SK-N-SH (cell line): ENCODE measurements around the gene CCDC24.

Experiments
- CTCF ChIP-seq: fragments of 200-600 bp; sonication (generic); IDR thresholded peaks from 2 replicates; pipeline ENCODE4 v1.6.1; 2017; ENCODE audit warnings: antibody characterized with exemption, mild to moderate bottlenecking, moderate library complexity
- EP300 ChIP-seq, 2 experiments: IDR thresholded peaks; 2 replicates each; pipeline versions ENCODE4 v1.4.0 to v1.6.1; 2012; ENCODE audit warnings: borderline replicate concordance in 1 of 2, low read depth in 1 of 2, low read length in 1 of 2
- EZH2phosphoT487 ChIP-seq: fragments of 200-600 bp; sonication (generic); IDR thresholded peaks from 2 replicates; pipeline ENCODE4 v1.6.1; 2017; ENCODE audit warnings: low read depth, mixed run types, mild to moderate bottlenecking, antibody characterized with exemption, moderate library complexity, borderline replicate concordance
- FOSL2 ChIP-seq: IDR thresholded peaks from 2 replicates; pipeline ENCODE4 v1.4.0; 2012; ENCODE audit warnings: low read depth, mild to moderate bottlenecking, moderate library complexity, borderline replicate concordance
- GATA2 ChIP-seq: sonication (generic); formaldehyde crosslinking; IDR thresholded peaks from 2 replicates; pipeline ENCODE4 v1.5.0; 2020; ENCODE audit warnings: mild to moderate bottlenecking, missing genetic modification reagents
- IRF3 ChIP-seq: fragments of 150-350 bp; IDR thresholded peaks from 2 replicates; pipeline ENCODE4 v1.6.1; 2016; ENCODE audit warnings: mild to moderate bottlenecking, low read depth, low read length
- MAX ChIP-seq: IDR thresholded peaks from 2 replicates; pipeline ENCODE4 v1.4.0; 2012; ENCODE audit warnings: low read depth
- MXI1 ChIP-seq: IDR thresholded peaks from 2 replicates; pipeline ENCODE4 v1.6.1; 2012; ENCODE audit warnings: mild to moderate bottlenecking, low read depth, low read length, improper control_type of control experiment
- NRF1 ChIP-seq: IDR thresholded peaks from 2 replicates; pipeline ENCODE4 v1.6.1; 2012; ENCODE audit warnings: low read depth, mild to moderate bottlenecking, low read length
- TAF1 ChIP-seq: IDR thresholded peaks from 2 replicates; pipeline ENCODE4 v1.6.1; 2012; ENCODE audit warnings: low read depth, mild to moderate bottlenecking, low read length, moderate library complexity, borderline replicate concordance
- TCF12 ChIP-seq: IDR thresholded peaks from 2 replicates; pipeline ENCODE4 v1.4.0; 2012
- USF2 ChIP-seq: fragments of 150-350 bp; IDR thresholded peaks from 2 replicates; pipeline ENCODE4 v1.6.1; 2017; ENCODE audit warnings: antibody characterized with exemption, low read length, low read depth, borderline replicate concordance

- no peak for TF ChIP-seq MAX
- TF ChIP-seq CTCF = no peak
- TF ChIP-seq TCF12 = no peak
- no peak for TF ChIP-seq USF2
- no peak for TF ChIP-seq EZH2phosphoT487
- 0 out of 2 replicates have a peak, but pooled peaks have one; percentile 39 for TF ChIP-seq MXI1
- peak; percentile 49; the same call in 1 of the 2 replicates for TF ChIP-seq GATA2 (CRISPR knock-in tag)
- no peak for TF ChIP-seq IRF3
- peak in 1 of 2 experiments; percentile 56; a peak in 1 of 4 replicates for TF ChIP-seq EP300 (IDR thresholded peaks at IDR 0.05; ENCODE audit: borderline replicate concordance in 1 of 2, low read depth in 1 of 2, low read length in 1 of 2)
- TF ChIP-seq NRF1 = no peak
- TF ChIP-seq TAF1 = no peak
- no peak for TF ChIP-seq FOSL2
Measured at GRCh38 chr1:44024031-44024902, 32.9 kb downstream of the CCDC24 start.
